ENCODE results near the gene POP7. TPM values are rescaled to one million over a fixed set of nuclear protein-coding genes. Genes with fewer than 3 reads are reported as not detected.
"Not testable (repeated sequence)": the region's sequence is repeated elsewhere in the genome, so short reads cannot be mapped to it uniquely, and the experiment has no call there.

The POP7 gene
- total RNA-seq: 23.1 TPM

DNA sequence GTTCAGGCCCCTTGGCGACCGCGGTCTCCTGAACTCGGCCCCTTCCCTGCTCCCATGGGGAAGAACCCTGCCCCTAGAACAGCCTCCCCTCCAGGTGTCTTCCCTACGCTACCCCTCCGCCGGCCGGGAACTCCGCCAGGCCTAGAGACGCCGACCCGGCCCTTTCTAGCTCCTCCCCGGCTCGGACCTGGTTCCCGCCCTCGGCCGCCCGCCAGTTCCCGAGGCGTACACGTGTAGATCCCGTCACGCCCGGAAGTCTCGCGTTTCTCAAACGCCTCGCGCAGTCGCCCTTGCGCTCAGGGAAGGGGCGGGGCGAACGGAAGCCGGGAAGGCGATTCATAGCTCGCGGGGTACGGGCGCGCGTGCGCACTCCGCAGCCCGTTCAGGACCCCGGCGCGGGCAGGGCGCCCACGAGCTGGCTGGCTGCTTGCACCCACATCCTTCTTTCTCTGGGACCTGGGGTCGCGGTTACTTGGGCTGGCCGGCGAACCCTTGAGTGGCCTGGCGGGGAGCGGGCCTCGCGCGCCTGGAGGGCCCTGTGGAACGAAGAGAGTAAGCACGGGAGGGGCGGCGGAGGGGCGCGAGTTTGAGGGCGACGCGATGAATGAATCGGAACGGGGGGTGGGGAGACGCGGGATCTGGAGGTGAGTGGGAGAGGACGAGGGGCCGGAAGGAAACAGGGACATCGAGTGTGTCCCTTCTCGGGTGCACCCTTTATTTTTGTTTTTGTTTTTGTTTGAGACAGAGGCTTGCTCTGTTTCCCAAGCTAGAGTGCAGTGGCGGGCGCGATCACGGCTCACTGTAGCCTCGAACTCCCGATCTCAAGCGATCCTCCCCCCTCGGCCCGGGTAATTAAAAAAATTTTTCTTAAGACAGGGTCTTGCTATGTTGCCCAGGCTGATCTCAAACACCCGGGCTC lies at the start of gene POP7:
POP7 (plus strand) TSS at position 369 of the 919 bp plus-strand sequence. CDS start 710 bp downstream, outside the sequence.
- DNase-seq: peak; percentile 99

- not testable (repeated sequence) for DNase-seq
Measured at GRCh38 chr7:100662194-100662776, 43.6 kb upstream of the POP7 start.

- no peak for DNase-seq
Measured at GRCh38 chr7:100665168-100665726, 40.7 kb upstream of the POP7 start.

GRCh38 chr7:100667331-100668068 lies 38.4 kb upstream of the POP7 start:
- no peak for DNase-seq

GRCh38 chr7:100668069-100668449 lies 37.9 kb upstream of the POP7 start:
- no peak for DNase-seq

DNA sequence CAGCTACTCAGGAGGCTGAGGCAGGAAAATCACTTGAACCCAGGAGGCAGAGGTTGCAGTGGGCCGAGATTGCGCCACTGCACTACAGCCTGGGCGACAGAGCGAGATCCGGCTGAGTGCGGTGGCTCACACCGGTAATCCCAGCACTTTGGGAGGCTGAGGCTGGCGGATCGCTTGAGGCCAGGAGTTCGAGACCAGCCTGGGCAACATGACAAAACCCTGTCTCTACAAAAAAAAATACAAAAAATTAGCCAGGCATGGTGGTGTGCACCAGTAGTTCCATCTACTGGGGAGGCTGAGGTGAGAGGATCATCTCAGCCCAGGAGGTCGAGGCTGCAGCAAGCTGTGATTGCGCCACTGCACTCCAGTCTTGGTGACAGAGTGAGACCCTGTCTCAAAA lies 36.8 kb upstream of the POP7 start:
- not testable (repeated sequence) for DNase-seq

DNA sequence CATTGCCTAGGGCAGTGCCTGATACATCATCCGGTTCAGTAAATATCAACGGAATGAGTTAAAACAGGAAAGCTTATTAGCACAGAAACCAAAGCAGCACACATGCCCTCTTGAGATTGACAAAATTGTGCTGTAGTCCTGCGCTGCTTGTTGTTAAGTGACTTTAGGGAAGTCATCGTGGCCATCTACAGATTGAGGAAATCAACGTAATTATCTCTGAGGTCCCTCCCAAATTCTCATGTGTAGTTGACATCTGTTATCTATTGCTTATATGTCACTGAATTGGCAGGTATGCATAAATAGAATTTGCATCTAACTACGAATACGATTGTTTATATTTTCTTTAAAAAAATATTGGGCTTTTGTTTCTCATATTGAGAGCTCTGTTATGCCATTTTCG lies 35.8 kb upstream of the POP7 start:
- DNase-seq: no peak

- no peak for DNase-seq
Measured at GRCh38 chr7:100671353-100672327, 34.3 kb upstream of the POP7 start.

- DNase-seq: peak; percentile 99
Measured at GRCh38 chr7:100673302-100673941, 32.5 kb upstream of the POP7 start, which contains the start of gene GNB2. Gene GNB2, plus strand, starts transcription at chr7:100673740. Its CDS starts 2,526 bp downstream, at chr7:100676266.

- peak; percentile 43 for DNase-seq
Measured at GRCh38 chr7:100673942-100674410, 31.9 kb upstream of the POP7 start.

- DNase-seq: peak; percentile 42
Measured at GRCh38 chr7:100674411-100675104, 31.4 kb upstream of the POP7 start.

GRCh38 chr7:100675105-100675451 lies 30.8 kb upstream of the POP7 start:
- DNase-seq: no peak

DNA sequence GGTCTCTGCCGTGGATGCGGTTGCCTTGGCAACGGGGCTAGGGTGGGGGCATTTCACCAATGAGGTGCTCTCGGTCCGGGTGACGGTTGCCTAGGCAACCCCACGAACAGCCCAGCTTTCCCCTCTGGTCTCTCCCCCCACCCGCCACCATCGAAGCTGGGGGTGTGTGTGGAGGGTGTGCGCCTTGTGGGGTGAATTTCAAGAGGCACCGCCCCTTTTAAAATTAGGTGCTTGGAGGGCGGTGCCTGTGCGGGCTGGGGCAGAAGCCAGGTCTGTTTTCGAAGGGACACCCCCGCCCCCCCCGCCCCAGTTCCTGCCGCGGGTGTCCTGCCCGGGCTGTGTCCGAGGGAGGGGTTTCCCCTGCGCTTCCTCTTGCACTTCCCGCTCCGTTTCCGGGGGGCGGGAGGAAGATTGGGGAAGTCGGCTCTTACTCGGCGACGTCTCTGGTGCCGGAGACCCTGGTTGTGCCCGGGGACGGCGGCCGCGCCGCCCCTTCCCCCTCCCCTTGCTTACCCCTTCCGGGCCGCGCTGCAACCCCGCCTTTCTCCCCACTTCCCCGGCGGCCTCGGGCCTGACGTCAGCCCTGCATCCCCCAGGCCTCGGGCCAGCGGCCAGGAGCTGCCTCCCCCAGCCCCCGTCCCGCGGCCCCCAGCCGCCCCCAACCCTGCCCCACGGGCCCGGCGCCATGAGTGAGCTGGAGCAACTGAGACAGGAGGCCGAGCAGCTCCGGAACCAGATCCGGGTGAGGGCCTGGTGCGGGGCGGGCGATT lies 30.2 kb upstream of the POP7 start:
- DNase-seq: peak; percentile 77

DNA sequence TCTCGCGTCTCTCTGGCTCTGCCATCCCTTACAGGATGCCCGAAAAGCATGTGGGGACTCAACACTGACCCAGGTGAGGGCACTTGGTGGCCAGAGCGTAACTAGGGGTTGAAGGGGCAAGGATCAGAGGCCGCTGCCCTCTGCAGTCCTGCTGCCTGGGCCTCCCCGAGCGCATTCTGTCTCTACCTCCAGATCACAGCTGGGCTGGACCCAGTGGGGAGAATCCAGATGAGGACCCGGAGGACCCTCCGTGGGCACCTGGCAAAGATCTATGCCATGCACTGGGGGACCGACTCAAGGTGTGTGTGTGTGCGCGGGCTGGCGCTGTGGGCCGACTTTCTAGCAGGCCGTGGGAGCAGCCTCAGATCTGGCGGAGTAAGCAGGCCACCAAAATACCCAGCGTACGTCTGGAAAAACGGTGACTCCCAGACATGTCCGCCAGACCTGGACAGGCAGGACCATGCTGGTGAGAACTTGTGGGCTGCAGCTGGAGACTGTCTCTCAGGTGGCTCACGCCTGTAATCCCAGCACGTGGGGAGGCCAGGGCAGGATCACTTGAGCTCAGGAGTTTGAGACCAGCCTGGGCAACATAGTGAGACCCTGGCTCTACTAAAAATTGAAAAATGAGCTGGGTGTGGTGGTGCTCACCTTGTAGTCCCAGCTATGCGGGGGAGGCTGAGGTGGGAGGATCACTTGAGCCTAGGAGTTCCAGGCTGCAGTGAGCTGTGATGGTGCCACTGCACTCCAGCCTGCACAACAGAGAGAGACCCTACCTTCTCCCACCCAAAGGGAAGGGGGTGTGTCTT lies 29.2 kb upstream of the POP7 start:
- no peak for DNase-seq

- DNase-seq: no peak
Measured at GRCh38 chr7:100677308-100678267, 28.3 kb upstream of the POP7 start.

- DNase-seq: no peak
Measured at GRCh38 chr7:100678291-100678984, 27.5 kb upstream of the POP7 start.

All from tongue (tissue), 2 donors.